Adrenal gland (tissue), 5 donors: ENCODE measurements around the gene C18orf63.

ENCODE experiments used
- CTCF ChIP-seq, 6 experiments: fragments of 450-650 bp in 4 of 6; fragments of 200-600 bp in 2 of 6; sonication (generic) in 1 of 6; IDR thresholded peaks; 1 replicate in 5 of 6; 2 replicates in 1 of 6; pipeline versions ENCODE4 v1.5.1 to v1.8.0; 2016 to 2021; ENCODE audit warnings: antibody characterized with exemption in 6 of 6, mild to moderate bottlenecking in 2 of 6, moderate library complexity in 1 of 6
- POLR2A ChIP-seq, 2 donors: fragments of 450-650 bp; IDR thresholded peaks; one replicate each; pipeline ENCODE4 v1.6.1; 2017; ENCODE audit warnings: antibody characterized with exemption in 2 of 2, mild to moderate bottlenecking in 2 of 2, moderate library complexity in 1 of 2
- donor health status: DM: no; HTN: no; CAD: no.

DNA sequence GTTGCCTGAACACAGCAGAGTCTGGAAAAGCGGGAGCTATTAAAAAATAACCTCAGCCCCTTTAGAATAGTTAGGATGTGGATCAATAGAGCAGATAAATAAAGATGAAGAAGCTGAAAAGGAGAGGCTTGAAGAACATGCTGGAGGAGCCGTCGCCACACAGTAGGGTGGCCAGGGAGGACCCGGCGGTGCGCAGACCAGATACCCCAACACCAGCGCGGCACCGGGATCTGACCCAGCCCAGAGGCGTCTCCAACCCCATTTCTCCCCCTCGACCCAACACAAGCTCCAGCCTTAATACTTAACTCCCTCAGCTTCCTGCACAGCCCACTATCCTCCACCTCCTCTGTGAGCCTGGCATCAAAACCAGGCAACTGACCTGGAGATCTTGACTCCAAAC, 39.9 kb upstream of the C18orf63 start:
- TF ChIP-seq CTCF (IDR thresholded peaks at IDR 0.05) (no peak), POLR2A (IDR thresholded peaks at IDR 0.05) (no peak)
